A549 treated with AZD9567 at 1 μM for 4 hours (cell line): Measurements from ENCODE around the gene CSDE1. TPM values are rescaled to one million over a fixed set of nuclear protein-coding genes. Genes with fewer than 3 reads are reported as not detected.

Experiments used
- total RNA-seq: library from RNA; stranded (reverse); fragments of 200-300 nt; extraction: Qiagen RNA extraction; gene quantifications from 5 replicates; pipeline ENCODE4 v1.2.3, GENCODE V29; 2022; ENCODE audit not compliant: insufficient read depth

CSDE1 gene
- total RNA-seq: 117 to 184 TPM (median 123 TPM) in 5 replicates

DNA sequence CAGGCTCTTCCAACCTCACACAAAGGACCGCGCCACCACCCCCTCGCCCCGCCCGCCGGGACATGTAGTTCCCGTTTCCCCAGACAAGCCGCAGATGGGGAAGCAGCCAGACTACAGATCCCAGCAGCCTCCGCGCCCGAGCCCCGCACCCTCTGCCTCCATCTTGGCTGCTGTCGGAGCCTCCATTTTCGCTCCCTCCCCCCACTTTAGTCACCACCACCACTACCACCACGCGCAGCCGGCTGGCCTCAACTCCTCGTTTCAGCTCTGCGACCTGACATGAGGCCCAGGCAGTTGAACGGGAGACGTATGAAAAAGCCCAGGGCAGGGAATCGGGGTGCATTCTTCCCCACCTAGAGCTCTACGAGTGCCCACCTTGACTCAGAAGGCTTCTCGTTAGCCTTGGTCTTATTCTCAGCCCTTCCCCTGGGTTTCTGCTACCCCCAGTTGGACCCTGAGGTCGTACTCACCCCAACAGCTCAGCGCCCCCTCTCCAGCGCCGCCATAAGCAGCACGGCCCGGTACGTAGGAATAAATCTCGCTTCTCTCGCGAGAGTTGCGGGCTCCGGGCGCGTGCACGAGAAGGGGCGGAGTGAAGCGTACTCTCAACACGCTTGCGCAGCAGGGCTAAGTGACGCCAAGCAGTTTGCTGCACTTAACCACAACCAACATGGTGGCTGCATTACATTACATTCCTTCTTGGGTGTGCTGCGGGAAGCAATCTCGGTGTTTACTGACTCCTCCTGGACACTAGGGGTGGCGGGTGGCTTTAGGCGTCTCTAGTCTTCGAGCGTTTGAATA is at the start of gene CSDE1:
Gene CSDE1, minus strand, starts transcription at position 530 of the 801 bp plus-strand sequence. CDS start 18,094 bp downstream, outside the sequence.

DNA sequence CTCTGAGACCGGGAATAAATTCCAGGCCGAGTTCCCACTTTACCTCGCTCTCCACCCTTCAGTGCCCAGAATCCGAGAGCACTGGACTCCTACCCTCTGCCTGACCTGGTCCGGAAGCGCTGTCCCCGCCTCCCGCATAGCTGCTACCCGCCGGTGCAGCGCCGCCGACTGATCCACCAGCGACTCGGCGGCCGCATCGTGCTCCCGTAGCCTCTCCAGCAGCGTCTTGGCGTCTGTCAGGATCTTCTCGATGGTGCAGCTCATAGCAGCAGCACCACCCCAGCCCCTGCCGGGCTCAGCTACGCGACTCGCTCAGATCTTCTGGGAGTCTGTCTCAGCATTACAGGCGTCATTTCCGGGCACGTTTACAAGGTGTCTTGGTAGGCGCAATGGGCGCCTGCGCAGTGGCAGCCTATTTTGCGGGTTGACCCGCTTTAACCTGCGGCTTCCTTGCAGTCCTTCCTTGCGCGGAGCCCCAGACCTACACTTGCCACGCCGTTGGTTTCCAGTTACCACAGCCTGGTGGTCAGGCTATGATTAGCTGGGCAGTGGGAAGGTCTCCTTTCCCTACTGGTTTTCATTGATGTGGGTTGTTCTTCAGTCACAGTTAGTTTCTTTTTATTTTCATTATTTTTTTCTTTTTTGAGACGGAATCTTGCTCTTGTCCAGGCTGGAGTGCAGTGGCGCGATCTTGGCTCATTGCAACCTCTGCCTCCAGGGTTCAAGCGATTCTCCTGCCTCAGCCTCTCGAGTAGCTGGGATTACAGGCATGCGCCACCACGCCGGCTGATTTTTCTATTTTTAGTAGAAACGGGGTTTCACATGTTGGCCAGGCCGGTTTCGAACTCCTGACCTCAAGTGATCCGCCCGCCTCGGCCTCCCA is 22.8 kb upstream of the CSDE1 start, which contains the start of gene SIKE1:
Gene SIKE1, minus strand, starts transcription at position 342 of the 883 bp plus-strand sequence. Its CDS starts 78 bp downstream, at position 264.

DNA sequence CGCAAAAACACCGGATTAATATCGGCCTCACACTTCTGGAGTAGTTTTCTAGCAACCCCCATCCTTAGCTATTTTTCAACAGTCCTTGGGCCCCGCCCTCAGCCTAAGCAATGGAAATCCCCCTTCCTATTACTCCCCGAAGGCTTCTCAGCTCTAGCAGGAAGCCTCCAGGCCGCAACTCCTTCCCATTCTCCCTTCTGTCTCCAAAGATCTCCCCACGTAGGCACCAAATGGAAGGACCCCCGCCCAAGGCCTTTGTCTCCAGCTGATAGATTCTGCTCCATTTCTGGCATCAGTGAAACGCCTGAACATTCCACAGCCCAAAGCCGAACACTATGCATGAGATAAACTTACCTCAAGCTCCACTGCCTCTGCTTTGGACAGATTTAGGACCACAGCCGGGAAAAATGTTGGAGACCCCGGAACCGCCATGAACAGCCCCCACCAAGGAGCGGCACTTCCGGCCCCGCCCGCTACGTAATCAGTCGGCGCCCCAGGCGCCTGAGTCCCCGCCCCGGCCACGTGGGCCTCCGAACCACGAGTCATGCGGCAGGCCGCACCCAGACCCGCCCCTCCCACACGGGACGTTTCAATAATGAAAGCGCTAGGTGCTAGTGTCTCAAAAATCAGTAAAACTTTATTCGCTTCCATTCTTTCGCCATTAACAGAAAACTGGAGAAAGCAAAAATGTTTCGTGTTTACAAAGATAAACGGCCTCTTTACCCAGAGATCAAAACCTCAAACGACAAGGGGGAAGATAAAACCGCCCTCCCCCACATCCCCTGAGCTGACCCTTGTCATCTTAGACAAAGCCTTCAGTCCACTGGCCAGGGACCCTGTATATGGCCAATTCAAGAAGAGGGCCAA is 41.2 kb downstream of the CSDE1 start, which contains the start of gene NRAS:
Gene NRAS, minus strand, starts transcription at position 468 of the 867 bp plus-strand sequence. CDS start 611 bp downstream, outside the sequence.

DNA sequence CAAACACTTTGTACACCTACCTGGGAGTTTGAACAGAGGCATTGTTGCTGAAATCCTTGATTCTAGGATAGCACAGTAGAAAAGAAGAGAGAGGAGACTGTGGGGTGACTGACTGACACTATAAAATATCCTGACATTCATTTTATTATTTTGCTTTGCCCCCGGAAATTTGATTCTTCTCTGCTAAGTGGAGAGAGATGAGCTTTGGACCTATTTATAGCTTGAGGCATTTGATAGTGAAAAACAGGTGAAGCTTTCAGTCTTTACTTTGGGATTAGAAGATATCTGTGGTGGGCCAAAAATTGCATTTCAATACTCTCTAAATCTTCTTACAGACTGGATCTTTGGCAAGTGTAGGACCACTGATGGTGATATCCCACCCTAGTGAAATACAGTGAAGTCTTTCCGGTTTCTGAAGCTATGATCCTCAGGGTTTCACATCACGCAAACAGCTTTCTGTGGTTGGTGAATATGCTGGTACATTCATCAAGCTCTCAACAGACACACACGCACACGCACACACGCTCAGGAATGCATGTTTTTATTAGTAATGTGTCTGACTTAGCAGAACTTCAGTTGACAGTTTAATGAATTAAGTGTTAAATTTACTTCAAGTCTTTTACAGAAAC is 62.2 kb downstream of the CSDE1 start, which contains the start of gene AMPD1:
Gene AMPD1, minus strand, starts transcription at position 117 of the 629 bp plus-strand sequence. Its CDS starts 75 bp downstream, at position 42.

DNA sequence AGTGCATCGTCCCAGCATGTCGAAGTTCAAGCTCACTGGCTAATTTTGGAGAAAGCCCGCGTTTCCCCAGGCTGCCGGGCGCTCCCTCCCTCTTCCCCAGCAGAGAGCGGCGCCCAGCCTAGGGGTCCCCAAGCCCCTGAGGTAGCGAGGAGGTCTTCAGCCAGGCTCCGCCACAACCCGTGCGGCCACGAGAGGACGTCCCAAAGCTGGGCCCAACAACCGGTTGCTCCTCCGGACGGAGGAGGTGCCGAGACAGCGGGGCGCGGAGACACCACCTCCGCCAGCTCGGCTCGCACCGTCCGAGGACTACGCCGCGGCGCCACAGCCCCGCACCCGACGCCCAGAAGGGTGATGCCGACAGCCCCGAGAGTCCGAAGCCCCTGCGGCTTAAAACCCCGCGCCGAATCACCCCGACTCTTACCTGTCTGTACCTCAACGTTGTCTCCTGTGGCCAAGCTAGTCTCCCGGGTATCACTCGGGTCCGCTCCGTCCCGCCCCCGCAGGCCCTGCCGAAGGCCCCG is 88.2 kb downstream of the CSDE1 start, which contains the start of gene DENND2C:
Gene DENND2C, minus strand, starts transcription at position 488 of the 521 bp plus-strand sequence. CDS start 44,065 bp downstream, outside the sequence.

Other genes with a start within 250 kb of the CSDE1 start
- gene TRIM33, start 246.8 kb downstream of the CSDE1 start, total RNA-seq: 10.4 to 21.6 TPM (median 12.1 TPM) in 5 replicates
- gene BCAS2, start 176.4 kb downstream of the CSDE1 start, total RNA-seq: 25.1 to 41.4 TPM (median 29.3 TPM) in 5 replicates
- 0.46 to 0.63 TPM (median 0.52 TPM) in 4 of 5 replicates, not detected in the other for gene DENND2C, start 87.9 kb downstream of the CSDE1 start, total RNA-seq
- gene AMPD1, start 62.4 kb downstream of the CSDE1 start, total RNA-seq: 0.03 TPM in 1 of 5 replicates, not detected in the others
- gene NRAS, start 41.2 kb downstream of the CSDE1 start, total RNA-seq: 22.4 to 38.7 TPM (median 28.7 TPM) in 5 replicates
- gene SIKE1, start 22.7 kb upstream of the CSDE1 start, total RNA-seq: 12.1 to 17.5 TPM (median 16.9 TPM) in 5 replicates
- not detected in 5 replicates for gene SYCP1, start 96.9 kb upstream of the CSDE1 start, total RNA-seq